NCI-H1092 treated with DMSO at 0.1 percent for 48 hours (cell line): ENCODE results near the gene REEP2.
A peak's percentile ranks its signal among the peaks of the same experiment; 100 is the strongest.

ENCODE experiments used
- DNase-seq: peaks from one replicate; lab custom pipeline; 2025; lab: John Stamatoyannopoulos, UW

REEP2 gene

GRCh38 chr5:138448481-138449398 is 9.9 kb downstream of the REEP2 start:
- peak; percentile 92 for DNase-seq

GRCh38 chr5:138449501-138450239 is 10.8 kb downstream of the REEP2 start:
- peak; percentile 71 for DNase-seq

GRCh38 chr5:138450971-138451370 is 12.1 kb downstream of the REEP2 start:
- DNase-seq, result no peak

GRCh38 chr5:138452720-138453119 is 13.9 kb downstream of the REEP2 start:
- DNase-seq, result no peak

GRCh38 chr5:138453590-138453989 is 14.7 kb downstream of the REEP2 start:
- no peak for DNase-seq

- no peak for DNase-seq
These were observed 15.3 kb downstream of the REEP2 start for GRCh38 chr5:138454121-138454520.

- peak; percentile 38 for DNase-seq
These were observed 16.5 kb downstream of the REEP2 start for GRCh38 chr5:138455232-138455930.

- no peak for DNase-seq
These were observed 18.8 kb downstream of the REEP2 start for GRCh38 chr5:138457531-138458275.

GRCh38 chr5:138458384-138458783 is 19.5 kb downstream of the REEP2 start:
- DNase-seq, result no peak

GRCh38 chr5:138458856-138459255 is 20.0 kb downstream of the REEP2 start:
- no peak for DNase-seq

GRCh38 chr5:138459311-138459933 is 20.6 kb downstream of the REEP2 start:
- no peak for DNase-seq

GRCh38 chr5:138460032-138460693 is 21.3 kb downstream of the REEP2 start:
- no peak for DNase-seq

GRCh38 chr5:138461343-138462125 is 22.7 kb downstream of the REEP2 start:
- DNase-seq, result no peak

- no peak for DNase-seq
These were observed 24.7 kb downstream of the REEP2 start for GRCh38 chr5:138463419-138464007.

GRCh38 chr5:138464008-138464387 is 25.1 kb downstream of the REEP2 start:
- peak; percentile 86 for DNase-seq

- DNase-seq, result peak; percentile 96
These were observed 25.8 kb downstream of the REEP2 start for GRCh38 chr5:138464388-138465260.

- DNase-seq, result peak; percentile 95
These were observed 26.6 kb downstream of the REEP2 start, which contains the start of gene EGR1 for GRCh38 chr5:138465261-138466124. TSS of gene EGR1 (plus strand) at chr5:138465479. CDS start at chr5:138465762, 283 bp downstream.
